Endothelial cell of umbilical vein (primary cell): ENCODE results near the gene TK2. TPM values are rescaled to one million over a fixed set of nuclear protein-coding genes. Genes with fewer than 3 reads are reported as not detected.

Experiments used
- Bru-seq: library from RNA; stranded (reverse); fragments of 400-500 nt; gene quantifications from one replicate; lab custom pipeline; 2021; lab: Mats Ljungman, UMichigan
- BruChase-seq, 2 experiments: library from RNA; stranded (reverse); fragments of 400-500 nt; gene quantifications; one replicate each; lab custom pipeline; 2021; lab: Mats Ljungman, UMichigan
- BruUV-seq: library from RNA; stranded (reverse); fragments of 400-500 nt; replicated peaks from 2 replicates; lab custom pipeline; 2021; lab: Mats Ljungman, UMichigan
- CTCF ChIA-PET: fragments of 300-600, 350-600 bp; sonication (Branson Sonifier 250); formaldehyde crosslinking; loops from one replicate; lab custom pipeline; 2021; ENCODE audit warnings: antibody characterized with exemption, inconsistent platforms; lab: Charles Lee
- POLR2A ChIA-PET: fragments of 300-600, 350-600 bp; sonication (Branson Sonifier 250); formaldehyde crosslinking; loops from one replicate; lab custom pipeline; 2021; ENCODE audit warnings: antibody characterized with exemption, inconsistent platforms; lab: Charles Lee
- DNase-seq: peaks from one replicate; pipeline ENCODE4 v3.0.0-alpha.2; 2011; ENCODE audit warnings: low read depth, low spot score
- FAIRE-seq: peaks from 2 replicates; lab custom pipeline; 2011; peaks lifted over from hg19 to GRCh38; lab: Jason Lieb, UNC
- H2AFZ ChIP-seq: 2 replicates; pipeline ENCODE4 v1.6.0; 2012; ENCODE audit warnings: low read depth, low read length, control low read depth, inconsistent platforms
- H3K27ac ChIP-seq: 2 replicates; pipeline ENCODE4 v1.5.1; 2011; ENCODE audit warnings: low read depth, mild to moderate bottlenecking, control low read depth, low read length, moderate library complexity; ENCODE audit not compliant: insufficient read depth
- H3K27me3 ChIP-seq, 2 experiments: 2 replicates each; pipeline versions ENCODE4 v1.6.0 to v1.6.1; 2011; ENCODE audit warnings: low read length in 2 of 2, mixed read lengths in 1 of 2; ENCODE audit not compliant: control insufficient read depth in 2 of 2, insufficient read depth in 2 of 2
- H3K36me3 ChIP-seq, 2 experiments: 2 replicates in 1 of 2; 3 replicates in 1 of 2; pipeline ENCODE4 v1.5.1; 2011; ENCODE audit warnings: low read length in 2 of 2, mild to moderate bottlenecking in 1 of 2, moderate library complexity in 1 of 2; ENCODE audit not compliant: control insufficient read depth in 2 of 2, insufficient read depth in 2 of 2; ENCODE audit errors: extremely low read depth in 1 of 2
- H3K4me1 ChIP-seq: 3 replicates; pipeline ENCODE4 v1.5.1; 2011; ENCODE audit warnings: mild to moderate bottlenecking, low read length; ENCODE audit not compliant: control insufficient read depth, insufficient read depth; ENCODE audit errors: extremely low read depth
- H3K4me2 ChIP-seq: 2 replicates; pipeline ENCODE4 v1.6.1; 2011; ENCODE audit warnings: low read length, control low read depth, mixed read lengths; ENCODE audit not compliant: insufficient read depth
- H3K4me3 ChIP-seq, 3 experiments: fragments of 200-600 bp in 1 of 3; sonication (generic), shearing (Covaris generic) in 1 of 3; replicated peaks in 1 of 3; 2 replicates each; pipeline ENCODE4 v1.5.1; 2011 to 2016; ENCODE audit warnings: control low read depth in 3 of 3, low read length in 3 of 3, mild to moderate bottlenecking in 2 of 3, inconsistent platforms in 1 of 3, low read depth in 1 of 3, moderate library complexity in 1 of 3; ENCODE audit not compliant: insufficient read depth in 1 of 3
- H3K79me2 ChIP-seq: 2 replicates; pipeline ENCODE4 v1.6.0; 2012; ENCODE audit warnings: low read length, inconsistent platforms; ENCODE audit not compliant: control insufficient read depth, insufficient read depth
- H3K9ac ChIP-seq: replicated peaks from 2 replicates; pipeline ENCODE3; 2011; ENCODE audit warnings: low read length, control low read depth; ENCODE audit not compliant: insufficient read depth; ENCODE audit errors: extremely low read depth
- H3K9me1 ChIP-seq: replicated peaks from 3 replicates; pipeline ENCODE4 v1.6.0; 2011; ENCODE audit warnings: mild to moderate bottlenecking, low read length; ENCODE audit not compliant: control insufficient read depth, insufficient read depth; ENCODE audit errors: extremely low read depth
- H3K9me3 ChIP-seq: replicated peaks from 2 replicates; pipeline ENCODE4 v1.5.1; 2012; ENCODE audit warnings: low read length, inconsistent platforms; ENCODE audit not compliant: control insufficient read depth, insufficient read depth
- H4K20me1 ChIP-seq: replicated peaks from 2 replicates; pipeline ENCODE3; 2011; ENCODE audit warnings: mild to moderate bottlenecking, low read length; ENCODE audit not compliant: control insufficient read depth, insufficient read depth; ENCODE audit errors: extremely low read depth
- CTCF ChIP-seq, 2 donors: IDR thresholded peaks; 1 replicate in 1 of 2; 2 replicates in 1 of 2; pipeline ENCODE4 v1.5.1; 2011; ENCODE audit warnings: low read length in 2 of 2, mild to moderate bottlenecking in 2 of 2, moderate library complexity in 2 of 2, control low read depth in 1 of 2, inconsistent platforms in 1 of 2, low read depth in 1 of 2; ENCODE audit not compliant: insufficient read depth in 1 of 2; ENCODE audit errors: extremely low read depth in 1 of 2
- JUN ChIP-seq: IDR thresholded peaks from 2 replicates; pipeline ENCODE4 v1.6.1; 2011; ENCODE audit warnings: borderline replicate concordance, low read depth; ENCODE audit not compliant: insufficient read length, insufficient read depth
- MAX ChIP-seq: IDR thresholded peaks from 2 replicates; pipeline ENCODE4 v1.6.1; 2011; ENCODE audit not compliant: insufficient read depth, insufficient read length
- POLR2A ChIP-seq: IDR thresholded peaks from 2 replicates; pipeline ENCODE4 v1.6.1; 2012; ENCODE audit warnings: low read depth, mild to moderate bottlenecking, control low read depth, low read length
- POLR2AphosphoS5 ChIP-seq: IDR thresholded peaks from 2 replicates; pipeline ENCODE4 v1.6.1; 2012; ENCODE audit warnings: low read depth, mild to moderate bottlenecking, control low read depth, low read length, moderate library complexity; ENCODE audit not compliant: insufficient read depth
- dilution Hi-C: fragments of 300-500 bp; cut with MboI; formaldehyde crosslinking; loops from one replicate; pipeline ENCODE4 v1.15.0; 2019; ENCODE audit warnings: low sequenced_read_pairs; ENCODE audit not compliant: extremely low pct_ligation_motif_present
- intact Hi-C: fragments of 100-400 bp; cut with micrococcal nuclease; formaldehyde crosslinking; loops from one replicate; pipeline ENCODE4 v1.10.0; 2022
- long read RNA-seq: library from polyadenylated mRNA; stranded (forward); transcript quantifications from one replicate; pipeline ENCODE4 v2.0.0, GENCODE V29; 2021
- polyA minus RNA-seq, 3 experiments: library from RNA; depleted of rRNA, polyadenylated mRNA; stranded (reverse); fragments of >200 nt; gene quantifications; 1 replicate in 1 of 3; 2 replicates in 2 of 3; pipeline ENCODE4 v1.2.3, GENCODE V29; 2011
- polyA plus RNA-seq, 4 experiments: library from polyadenylated mRNA; depleted of rRNA in 3 of 4; stranded (reverse) in 3 of 4; unstranded in 1 of 4; fragments of >200 nt; gene quantifications; 2 replicates each; pipeline versions ENCODE4 v1.2.1 to v1.2.3, GENCODE V29; 2011 to 2012; ENCODE audit warnings: missing spikeins in 1 of 4
- total RNA-seq: library from RNA; stranded (reverse); gene quantifications from 2 replicates; pipeline ENCODE4 v1.2.3, GENCODE V29; 2021

Gene TK2
- total RNA-seq, result 23.4 and 25.2 TPM in 2 replicates
- 12.1 and 12.2 TPM in 2 replicates for polyA plus RNA-seq
- polyA plus RNA-seq (2011; cell fraction: cytosol; rRNA removed), result 15.2 and 16.6 TPM in 2 replicates
- polyA plus RNA-seq (2011; cell fraction: nucleus; rRNA removed), result 25.4 and 27.0 TPM in 2 replicates
- 19.2 and 20.4 TPM in 2 replicates for polyA plus RNA-seq (2012)
- 31.5 and 50.2 TPM in 2 replicates for polyA minus RNA-seq
- polyA minus RNA-seq (2011; cell fraction: cytosol; rRNA and poly(A)+ RNA removed), result 14.0 TPM
- polyA minus RNA-seq (2011; cell fraction: nucleus; rRNA and poly(A)+ RNA removed), result 10.6 and 12.2 TPM in 2 replicates
- percentile 57 among the genes with signal in this experiment for Bru-seq, nascent RNA
- BruChase-seq, experiment 1, labeled RNA remaining after a 6-hour chase, result percentile 62 among the genes with signal in this experiment
- BruChase-seq, experiment 2, labeled RNA remaining after a 2-hour chase, result percentile 51 among the genes with signal in this experiment
- long read RNA-seq, full-length matches to known transcripts, result 20 of 192 reads
- long read RNA-seq, partial matches to known transcripts, result 2 of 192 reads
- long read RNA-seq, other reads (novel, unspliced or antisense), result 170 of 192 reads

- FAIRE-seq (peak; percentile 59), DNase-seq (peak; percentile 66)
- BruUV-seq, result TSS peak; percentile 61
- Histone ChIP-seq H3K9ac (peak within 1 kb of the TSS; percentile 73), H3K27ac (peak within 1 kb of the TSS; percentile 34), H3K4me1 (peaks cover 32% of the 10 kb centered on the region), H2AFZ (peak within 1 kb of the TSS; percentile 44), H3K4me3 (peak within 1 kb of the TSS; percentile 46 to 66 (median 52)), H3K79me2 (peaks cover 19% of the 10 kb centered on the region), H3K9me3 (no peaks in the 10 kb centered on the region), H3K36me3 (no peaks in the 10 kb centered on the region), H3K4me2 (peak within 1 kb of the TSS; percentile 53), H4K20me1 (no peaks in the 10 kb centered on the region), H3K9me1 (no peaks in the 10 kb centered on the region), H3K27me3 (no peaks in the 10 kb centered on the region)
- TF ChIP-seq POLR2A, result peak; percentile 85
- no peak for TF ChIP-seq JUN
- no peak for TF ChIP-seq MAX
- TF ChIP-seq POLR2AphosphoS5, result peak; percentile 93
- peak; percentile 10 to 36 for TF ChIP-seq CTCF (IDR thresholded peaks at IDR 0.05; ENCODE audit: extremely low read depth in 1 of 2, insufficient read depth in 1 of 2, low read depth in 1 of 2, low read length in 2 of 2)
- dilution Hi-C loops, result no loop called here
- intact Hi-C loops, result loop anchor here (1.0 kb wide), 2 partner anchors 19 to 33 kb away; no protein-coding TSS in a partner anchor
- ChIA-PET CTCF (interaction anchor here (1.8 to 2.6 kb wide), 2 partner anchors 27 to 34 kb away, joined by 4 to 7 read pairs; no protein-coding TSS in a partner anchor), POLR2A (no interaction called here)
Measured at GRCh38 chr16:66549284-66550131, at the start of gene TK2. Gene TK2, minus strand, starts transcription at chr16:66550122. Its CDS starts 61 bp downstream, at chr16:66550061.
